Mesenchymal stem cell (in vitro differentiated cells and primary cell): ENCODE results near the gene GLP2R.

Experiments used
- DNase-seq: peaks from one replicate; pipeline ENCODE4 v3.0.0-alpha.2; 2013
- H2AFZ ChIP-seq: one replicate; pipeline ENCODE4 v1.6.1; 2013; ENCODE audit warnings: low read depth, mild to moderate bottlenecking, control low read depth, inconsistent platforms, low read length, moderate library complexity
- H2AK5ac ChIP-seq: 2 replicates; pipeline ENCODE4 v1.6.1; 2013; ENCODE audit warnings: low read length, moderate library complexity, mild to moderate bottlenecking, inconsistent platforms; ENCODE audit not compliant: severe bottlenecking
- H2BK120ac ChIP-seq: one replicate; pipeline ENCODE4 v1.6.1; 2013; ENCODE audit warnings: low read depth, mild to moderate bottlenecking, inconsistent platforms, low read length, moderate library complexity
- H2BK12ac ChIP-seq, 2 experiments: one replicate each; pipeline ENCODE4 v1.6.1; 2013; ENCODE audit warnings: inconsistent platforms in 2 of 2, low read length in 2 of 2, mild to moderate bottlenecking in 2 of 2, moderate library complexity in 2 of 2, control low read depth in 1 of 2
- H2BK15ac ChIP-seq: one replicate; pipeline ENCODE4 v1.6.1; 2013; ENCODE audit warnings: mild to moderate bottlenecking, low read depth, inconsistent platforms; ENCODE audit not compliant: poor library complexity, severe bottlenecking
- H2BK5ac ChIP-seq: 2 replicates; pipeline ENCODE4 v1.6.1; 2013; ENCODE audit warnings: low read depth, mild to moderate bottlenecking, low read length, control low read depth, inconsistent platforms; ENCODE audit not compliant: poor library complexity, severe bottlenecking
- H3K14ac ChIP-seq, 2 experiments: one replicate each; pipeline ENCODE4 v1.6.1; 2013; ENCODE audit warnings: inconsistent platforms in 2 of 2, low read length in 2 of 2, control low read depth in 1 of 2, mild to moderate bottlenecking in 1 of 2, moderate library complexity in 1 of 2
- H3K18ac ChIP-seq, 2 experiments: one replicate each; pipeline ENCODE4 v1.6.1; 2013; ENCODE audit warnings: inconsistent platforms in 2 of 2, low read length in 2 of 2, control low read depth in 1 of 2, low read depth in 1 of 2, mild to moderate bottlenecking in 1 of 2
- H3K23ac ChIP-seq, 2 experiments: one replicate each; pipeline ENCODE4 v1.6.1; 2013; ENCODE audit warnings: inconsistent platforms in 2 of 2, low read length in 2 of 2, mild to moderate bottlenecking in 2 of 2, moderate library complexity in 2 of 2, control low read depth in 1 of 2
- H3K27ac ChIP-seq: 2 replicates; pipeline ENCODE4 v1.5.1; 2013; ENCODE audit warnings: mild to moderate bottlenecking, moderate library complexity, low read length, control low read depth, inconsistent platforms; ENCODE audit not compliant: poor library complexity, severe bottlenecking
- H3K27me3 ChIP-seq, 2 experiments: 2 replicates each; pipeline versions ENCODE4 v1.6.1 to v1.7.0; 2013; ENCODE audit warnings: low read length in 2 of 2, mild to moderate bottlenecking in 2 of 2, moderate library complexity in 2 of 2, control low read depth in 1 of 2, inconsistent platforms in 1 of 2; ENCODE audit not compliant: control insufficient read depth in 1 of 2, insufficient read depth in 1 of 2
- H3K36me3 ChIP-seq, 2 experiments: 2 replicates each; pipeline versions ENCODE4 v1.6.1 to v1.7.0; 2013; ENCODE audit warnings: low read length in 2 of 2, control low read depth in 1 of 2, inconsistent platforms in 1 of 2, low read depth in 1 of 2, mild to moderate bottlenecking in 1 of 2; ENCODE audit not compliant: insufficient read depth in 2 of 2, control insufficient read depth in 1 of 2
- H3K4ac ChIP-seq, 2 experiments: one replicate each; pipeline ENCODE4 v1.6.1; 2013; ENCODE audit warnings: inconsistent platforms in 2 of 2, low read length in 2 of 2, mild to moderate bottlenecking in 2 of 2, moderate library complexity in 2 of 2, control low read depth in 1 of 2, low read depth in 1 of 2
- H3K4me1 ChIP-seq: 2 replicates; pipeline ENCODE4 v1.6.1; 2013; ENCODE audit warnings: low read depth, low read length, control low read depth; ENCODE audit not compliant: control insufficient read depth, insufficient read depth
- H3K4me2 ChIP-seq: 2 replicates; pipeline ENCODE4 v1.6.1; 2013; ENCODE audit warnings: low read length, mild to moderate bottlenecking, inconsistent platforms; ENCODE audit not compliant: poor library complexity, severe bottlenecking
- H3K4me3 ChIP-seq, 2 experiments: 2 replicates each; pipeline versions ENCODE4 v1.5.1 to v1.7.0; 2013; ENCODE audit warnings: low read length in 2 of 2, mild to moderate bottlenecking in 2 of 2, control low read depth in 1 of 2, low read depth in 1 of 2; ENCODE audit not compliant: insufficient read depth in 1 of 2
- H3K79me1 ChIP-seq: replicated peaks from 2 replicates; pipeline ENCODE4 v1.6.1; 2013; ENCODE audit warnings: mild to moderate bottlenecking, control low read depth, low read length, inconsistent platforms; ENCODE audit not compliant: poor library complexity, severe bottlenecking
- H3K9ac ChIP-seq: 2 replicates; pipeline ENCODE4 v1.7.0; 2013; ENCODE audit warnings: mild to moderate bottlenecking, low read length, moderate library complexity
- H3K9me3 ChIP-seq: 2 replicates; pipeline ENCODE4 v1.7.0; 2013; ENCODE audit warnings: mild to moderate bottlenecking, low read length; ENCODE audit not compliant: control insufficient read depth
- H4K8ac ChIP-seq: one replicate; pipeline ENCODE4 v1.6.1; 2013; ENCODE audit warnings: inconsistent platforms, mild to moderate bottlenecking, low read length, moderate library complexity
- H4K91ac ChIP-seq: one replicate; pipeline ENCODE4 v1.6.1; 2013; ENCODE audit warnings: mild to moderate bottlenecking, low read length, inconsistent platforms
- WGBS: methylation state at CpG from one replicate; pipeline ENCODE4 v1.1.7; 2013; ENCODE audit warnings: mixed read lengths; 5-methylcytosine and 5-hydroxymethylcytosine counted together

GLP2R gene

GRCh38 chr17:9806699-9807098 lies 19.0 kb upstream of the GLP2R start:
- no peak overlapping the region for H2BK15ac ChIP-seq
- H2AFZ ChIP-seq = no peak overlapping the region
- peaks cover 6% of the 10 kb centered on the region for H3K4me1 ChIP-seq
- H3K18ac ChIP-seq = no peak overlapping the region
- H2BK5ac ChIP-seq = no peak overlapping the region
- whole genome bisulfite sequencing = 70% methylated on average over 5 of the region's 6 CpGs
- no peak overlapping the region for H4K91ac ChIP-seq
- no peak overlapping the region for H2BK120ac ChIP-seq
- H3K27ac ChIP-seq = no peak overlapping the region
- no peaks in the 10 kb centered on the region for H3K79me1 ChIP-seq
- H4K8ac ChIP-seq = no peak overlapping the region
- H2AK5ac ChIP-seq = no peak overlapping the region
- H3K4me3 ChIP-seq = no peak overlapping the region
- H3K14ac ChIP-seq = no peak overlapping the region
- H3K4ac ChIP-seq = no peak overlapping the region
- no peaks in the 10 kb centered on the region for H3K36me3 ChIP-seq
- peaks cover 19% of the 10 kb centered on the region for H3K9me3 ChIP-seq
- no peak for DNase-seq
- H3K27me3 ChIP-seq = peaks cover 0 to 18% of the 10 kb centered on the region in 2 experiments
- no peak overlapping the region for H3K9ac ChIP-seq
- no peak overlapping the region for H3K4me2 ChIP-seq
- no peak overlapping the region for H2BK12ac ChIP-seq
- no peak overlapping the region for H3K23ac ChIP-seq

DNA sequence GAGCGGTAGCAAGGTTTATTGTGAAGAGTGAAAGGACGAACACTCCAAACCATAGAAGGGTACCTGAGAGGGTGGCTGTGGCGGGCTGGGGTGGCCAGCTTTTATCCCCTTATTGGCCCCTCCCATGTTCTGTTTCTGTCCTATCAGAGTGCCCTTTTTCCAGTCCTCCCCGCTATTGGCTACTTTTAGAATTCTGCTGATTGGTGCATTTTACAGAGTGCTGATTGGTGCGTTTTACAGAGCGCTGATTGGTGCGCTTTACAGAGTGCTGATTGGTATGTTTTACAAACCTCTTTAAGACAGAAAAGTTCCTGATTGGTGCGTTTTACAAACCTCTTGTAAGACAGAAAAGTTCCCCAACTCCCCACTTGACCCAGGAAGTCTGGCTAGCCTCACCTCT lies 16.3 kb upstream of the GLP2R start:
- Histone ChIP-seq H3K4me2 (no peak overlapping the region), H3K36me3 (no peaks in the 10 kb centered on the region), H4K8ac (no peak overlapping the region), H3K18ac (no peak overlapping the region), H3K79me1 (no peaks in the 10 kb centered on the region), H3K14ac (no peak overlapping the region), H3K23ac (no peak overlapping the region), H2BK120ac (no peak overlapping the region), H3K27me3 (peaks cover 0 to 9% of the 10 kb centered on the region in 2 experiments), H2BK5ac (no peak overlapping the region), H4K91ac (no peak overlapping the region), H3K4ac (no peak overlapping the region), H3K9ac (no peak overlapping the region), H2AK5ac (no peak overlapping the region), H2BK12ac (no peak overlapping the region), H2AFZ (no peak overlapping the region), H3K27ac (no peak overlapping the region), H3K4me3 (no peak overlapping the region), H3K4me1 (no peaks in the 10 kb centered on the region), H2BK15ac (no peak overlapping the region), H3K9me3 (peaks cover 11% of the 10 kb centered on the region)
- no peak for DNase-seq
- WGBS = 89% methylated on average over 8 of the region's 8 CpGs

DNA sequence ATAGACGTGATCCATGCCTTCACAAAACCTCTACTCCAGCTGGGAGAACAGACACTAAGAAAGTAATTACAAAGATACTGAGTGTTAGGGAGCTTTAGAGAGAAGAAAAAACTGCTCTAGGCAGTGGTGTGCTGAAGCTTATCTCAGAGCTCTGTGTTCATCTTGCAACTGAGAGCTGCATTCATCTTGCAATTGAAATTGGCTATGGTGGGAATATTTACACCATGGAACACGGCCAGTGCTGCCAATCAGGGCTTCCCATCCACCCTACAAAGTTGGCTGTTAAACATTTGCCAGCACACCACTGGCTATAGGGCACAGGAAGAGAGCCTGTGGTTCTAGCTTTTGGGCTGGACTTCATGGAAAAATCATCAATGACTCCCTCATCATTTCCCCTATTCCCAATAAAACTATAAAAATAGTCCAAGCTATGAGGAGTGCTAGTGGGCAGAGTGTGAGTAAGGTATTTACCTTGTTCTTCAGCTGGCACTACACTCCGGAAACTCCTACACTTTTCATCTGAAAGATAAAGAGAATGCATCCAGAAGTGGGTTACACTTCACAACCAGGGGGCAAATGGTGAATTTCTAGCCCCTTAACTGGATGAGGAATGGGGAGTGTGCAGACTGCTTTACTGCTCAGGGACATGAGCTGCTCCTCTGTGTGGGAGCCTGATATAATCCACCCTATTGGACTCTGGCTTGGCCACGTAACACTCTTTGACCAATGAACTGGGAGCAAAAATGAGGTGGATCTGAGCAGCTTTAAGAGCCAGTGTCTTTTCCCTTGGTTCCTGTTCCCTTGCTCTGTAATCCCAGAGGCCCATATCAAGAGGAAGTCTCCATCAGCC lies 15.4 kb upstream of the GLP2R start:
- Histone ChIP-seq H2BK5ac (no peak overlapping the region), H3K36me3 (no peaks in the 10 kb centered on the region), H3K27ac (no peak overlapping the region), H3K18ac (no peak overlapping the region), H4K91ac (no peak overlapping the region), H3K23ac (no peak overlapping the region), H3K14ac (no peak overlapping the region), H4K8ac (no peak overlapping the region), H3K4me2 (no peak overlapping the region), H3K79me1 (no peaks in the 10 kb centered on the region), H3K4me1 (no peaks in the 10 kb centered on the region), H3K27me3 (peaks cover 0 to 9% of the 10 kb centered on the region in 2 experiments), H2AFZ (no peak overlapping the region), H2AK5ac (no peak overlapping the region), H2BK15ac (no peak overlapping the region), H3K9ac (no peak overlapping the region), H3K4ac (no peak overlapping the region), H3K9me3 (peaks cover 4% of the 10 kb centered on the region), H2BK12ac (no peak overlapping the region), H2BK120ac (no peak overlapping the region), H3K4me3 (no peak overlapping the region)
- DNase-seq = no peak
- 69% methylated on average over 3 of the region's 4 CpGs for WGBS

GRCh38 chr17:9811086-9811485 lies 14.6 kb upstream of the GLP2R start:
- Histone ChIP-seq H2BK15ac (no peak overlapping the region), H3K27ac (no peak overlapping the region), H3K79me1 (no peaks in the 10 kb centered on the region), H3K4me1 (no peaks in the 10 kb centered on the region), H2BK5ac (no peak overlapping the region), H3K4me2 (no peak overlapping the region), H4K91ac (no peak overlapping the region), H3K14ac (no peak overlapping the region), H3K36me3 (no peaks in the 10 kb centered on the region), H3K23ac (no peak overlapping the region), H2AK5ac (no peak overlapping the region), H3K18ac (no peak overlapping the region), H2BK120ac (no peak overlapping the region), H3K27me3 (peaks cover 0 to 15% of the 10 kb centered on the region in 2 experiments), H3K4ac (no peak overlapping the region), H3K4me3 (no peak overlapping the region), H3K9ac (no peak overlapping the region), H2BK12ac (no peak overlapping the region), H2AFZ (no peak overlapping the region), H3K9me3 (no peaks in the 10 kb centered on the region), H4K8ac (no peak overlapping the region)
- DNase-seq = no peak
- 82% methylated on average over 5 of the region's 5 CpGs for WGBS
